Activated CD4-positive, alpha-beta T cell treated with anti-CD3 and anti-CD28 coated beads, Interleukin-2, amount 10 ng/mL, durations not matched to agents 7 days and 5 days (primary cell): ENCODE results near the gene ALPG. TPM values are rescaled to one million over a fixed set of nuclear protein-coding genes. Genes with fewer than 3 reads are reported as not detected.

Source experiments
- CTCF ChIA-PET: fragments of 350-600 bp; sonication (Branson Sonifier 250); formaldehyde crosslinking; loops from one replicate; lab custom pipeline; 2021; ENCODE audit warnings: antibody characterized with exemption; lab: Charles Lee
- POLR2A ChIA-PET: fragments of 350-600 bp; sonication (Branson Sonifier 250); formaldehyde crosslinking; loops from one replicate; lab custom pipeline; 2021; ENCODE audit warnings: antibody characterized with exemption; lab: Charles Lee
- DNase-seq: peaks from one replicate; pipeline ENCODE4 v3.0.0-alpha.2; 2020
- H3K27ac Mint-ChIP-seq: one replicate; pipeline ENCODE4 v1.8.0; 2021; ENCODE audit warnings: mild to moderate bottlenecking, moderate library complexity, mixed read lengths
- H3K27me3 Mint-ChIP-seq: one replicate; pipeline ENCODE4 v1.8.0; 2021; ENCODE audit warnings: mixed read lengths
- H3K36me3 Mint-ChIP-seq: one replicate; pipeline ENCODE4 v1.8.0; 2021; ENCODE audit warnings: low read depth, mixed read lengths
- H3K4me1 Mint-ChIP-seq: one replicate; pipeline ENCODE4 v1.8.0; 2021; ENCODE audit warnings: mixed read lengths
- H3K4me3 Mint-ChIP-seq: one replicate; pipeline ENCODE4 v1.8.0; 2021; ENCODE audit warnings: mild to moderate bottlenecking, moderate library complexity, mixed read lengths
- H3K9me3 Mint-ChIP-seq: one replicate; pipeline ENCODE4 v1.8.0; 2021; ENCODE audit warnings: mixed read lengths
- total RNA-seq, 2 experiments: library from RNA; stranded (reverse); gene quantifications; one replicate each; pipeline ENCODE4 v1.2.3, GENCODE V29; 2021

ALPG gene
- total RNA-seq, 2 experiments from 2014 or later, result not detected

- ChIA-PET CTCF (interaction anchor here (1.3 kb wide), 1 partner anchor 10 kb away, joined by 4 read pairs; no protein-coding TSS in a partner anchor), POLR2A (no interaction called here)
- DNase-seq, result no peak
- Mint-ChIP-seq H3K27ac (no peak overlapping the region), H3K27me3 (peaks cover 8% of the 10 kb centered on the region), H3K4me3 (no peak overlapping the region), H3K36me3 (no peaks in the 10 kb centered on the region), H3K4me1 (no peaks in the 10 kb centered on the region), H3K9me3 (no peaks in the 10 kb centered on the region)
Measured at GRCh38 chr2:232457121-232458011, 50.7 kb downstream of the ALPG start.

GRCh38 chr2:232458051-232458660 is 51.5 kb downstream of the ALPG start:
- no peak overlapping the region for H3K4me3 Mint-ChIP-seq
- H3K36me3 Mint-ChIP-seq, result no peaks in the 10 kb centered on the region
- H3K27me3 Mint-ChIP-seq, result peaks cover 14% of the 10 kb centered on the region
- H3K4me1 Mint-ChIP-seq, result no peaks in the 10 kb centered on the region
- no peak for DNase-seq
- no peak overlapping the region for H3K27ac Mint-ChIP-seq
- ChIA-PET CTCF (interaction anchor here (1.3 kb wide), 1 partner anchor 11 kb away, joined by 4 read pairs; no protein-coding TSS in a partner anchor), POLR2A (no interaction called here)
- H3K9me3 Mint-ChIP-seq, result no peaks in the 10 kb centered on the region

GRCh38 chr2:232458661-232459418 is 52.2 kb downstream of the ALPG start:
- ChIA-PET POLR2A (no interaction called here), CTCF (no interaction called here)
- DNase-seq, result no peak
- Mint-ChIP-seq H3K27ac (no peak overlapping the region), H3K36me3 (no peaks in the 10 kb centered on the region), H3K9me3 (no peaks in the 10 kb centered on the region), H3K4me1 (no peaks in the 10 kb centered on the region), H3K27me3 (peaks cover 14% of the 10 kb centered on the region), H3K4me3 (no peak overlapping the region)

- Mint-ChIP-seq H3K4me1 (no peaks in the 10 kb centered on the region), H3K27ac (no peak overlapping the region), H3K4me3 (no peak overlapping the region), H3K36me3 (no peaks in the 10 kb centered on the region), H3K9me3 (no peaks in the 10 kb centered on the region), H3K27me3 (peaks cover 14% of the 10 kb centered on the region)
- ChIA-PET CTCF (no interaction called here), POLR2A (no interaction called here)
- DNase-seq, result no peak
Measured at GRCh38 chr2:232459419-232460035, 52.9 kb downstream of the ALPG start.

GRCh38 chr2:232460171-232460570 is 53.5 kb downstream of the ALPG start:
- ChIA-PET CTCF (no interaction called here), POLR2A (no interaction called here)
- Mint-ChIP-seq H3K4me3 (no peak overlapping the region), H3K4me1 (no peaks in the 10 kb centered on the region), H3K27ac (no peak overlapping the region), H3K9me3 (no peaks in the 10 kb centered on the region), H3K27me3 (peaks cover 14% of the 10 kb centered on the region), H3K36me3 (no peaks in the 10 kb centered on the region)
- no peak for DNase-seq

Other genes with a start within 250 kb of the ALPG start
- not detected for gene ALPP, start 28.1 kb upstream of the ALPG start, total RNA-seq
- gene ALPI, start 49.3 kb downstream of the ALPG start, total RNA-seq, result not detected
- not detected for gene ECEL1, start 81.0 kb downstream of the ALPG start, total RNA-seq
- gene PRSS56, start 113.5 kb downstream of the ALPG start, total RNA-seq, result not detected
- not detected for gene CHRND, start 119.3 kb downstream of the ALPG start, total RNA-seq
- not detected for gene CHRNG, start 132.8 kb downstream of the ALPG start, total RNA-seq
- 10 to 100 TPM in 1 of 2 experiments, 1 to 10 TPM in 1; 8.7 to 10.4 TPM for gene TIGD1, start 143.7 kb downstream of the ALPG start, total RNA-seq
- gene EIF4E2, start 143.8 kb downstream of the ALPG start, total RNA-seq, result 10 to 100 TPM; 68.1 to 76.4 TPM
- gene EFHD1, start 226.8 kb downstream of the ALPG start, total RNA-seq, result under 1 TPM; 0.32 to 0.50 TPM